NCI-H1105 (cell line): Measurements from ENCODE around the gene SUZ12.
"Not testable (repeated sequence)": the region's sequence is repeated elsewhere in the genome, so short reads cannot be mapped to it uniquely, and the experiment has no call there.

Source experiments
- DNase-seq: peaks from one replicate; lab custom pipeline; 2025; lab: John Stamatoyannopoulos, UW

SUZ12 gene

GRCh38 chr17:32041306-32041875 is 104.6 kb downstream of the SUZ12 start:
- DNase-seq: not testable (repeated sequence)

GRCh38 chr17:32042266-32042665 is 105.5 kb downstream of the SUZ12 start:
- DNase-seq: not testable (repeated sequence)

GRCh38 chr17:32045611-32046010 is 108.8 kb downstream of the SUZ12 start:
- not testable (repeated sequence) for DNase-seq

- DNase-seq: not testable (repeated sequence)
These were observed 110.9 kb downstream of the SUZ12 start for GRCh38 chr17:32047663-32048062.
